Tibial artery (tissue), 4 donors: ENCODE results near the gene TNS1.

Experiments
- DNase-seq, 2 donors: peaks; one replicate each; pipeline ENCODE4 v3.0.0-alpha.2; 2019
- H3K27ac ChIP-seq, 2 donors: fragments of 200-600 bp; sonication (generic) in 1 of 2; 1 replicate in 1 of 2; 2 replicates in 1 of 2; pipeline ENCODE4 v1.5.1; 2018 to 2019; ENCODE audit warnings: mild to moderate bottlenecking in 1 of 2
- H3K27me3 ChIP-seq, 2 donors: fragments of 200-600 bp; sonication (generic) in 1 of 2; one replicate each; pipeline versions ENCODE4 v1.5.1 to v1.6.0; 2016 to 2019
- H3K36me3 ChIP-seq, 3 donors: fragments of 200-600 bp; sonication (generic) in 2 of 3; one replicate each; pipeline ENCODE4 v1.5.1; 2016 to 2019; ENCODE audit warnings: mild to moderate bottlenecking in 2 of 3
- H3K4me1 ChIP-seq, 4 donors: fragments of 200-600 bp; sonication (generic) in 2 of 4; 1 replicate in 3 of 4; 2 replicates in 1 of 4; pipeline ENCODE4 v1.5.1; 2016 to 2019
- H3K4me3 ChIP-seq, 2 donors: fragments of 200-600 bp; sonication (generic) in 1 of 2; 1 replicate in 1 of 2; 2 replicates in 1 of 2; pipeline ENCODE4 v1.5.1; 2018 to 2019; ENCODE audit warnings: mild to moderate bottlenecking in 2 of 2
- H3K9me3 ChIP-seq, 3 donors: fragments of 200-600 bp; sonication (generic) in 1 of 3; one replicate each; pipeline ENCODE4 v1.5.1; 2016 to 2019
- intact Hi-C: fragments of 100-400 bp; cut with DNase I; formaldehyde crosslinking; loops from one replicate; pipeline ENCODE4 v1.15.0; 2023; ENCODE audit warnings: low total_unique reads
- TF ChIP-seq, protein P1 (sequence below), 2 experiments: fragments of 200-600 bp in 1 of 2; fragments of 450-650 bp in 1 of 2; IDR thresholded peaks; one replicate each; pipeline ENCODE4 v1.5.1; 2017 to 2019; ENCODE audit warnings: antibody characterized with exemption in 2 of 2, mild to moderate bottlenecking in 1 of 2, moderate library complexity in 1 of 2

The TNS1 gene

DNA sequence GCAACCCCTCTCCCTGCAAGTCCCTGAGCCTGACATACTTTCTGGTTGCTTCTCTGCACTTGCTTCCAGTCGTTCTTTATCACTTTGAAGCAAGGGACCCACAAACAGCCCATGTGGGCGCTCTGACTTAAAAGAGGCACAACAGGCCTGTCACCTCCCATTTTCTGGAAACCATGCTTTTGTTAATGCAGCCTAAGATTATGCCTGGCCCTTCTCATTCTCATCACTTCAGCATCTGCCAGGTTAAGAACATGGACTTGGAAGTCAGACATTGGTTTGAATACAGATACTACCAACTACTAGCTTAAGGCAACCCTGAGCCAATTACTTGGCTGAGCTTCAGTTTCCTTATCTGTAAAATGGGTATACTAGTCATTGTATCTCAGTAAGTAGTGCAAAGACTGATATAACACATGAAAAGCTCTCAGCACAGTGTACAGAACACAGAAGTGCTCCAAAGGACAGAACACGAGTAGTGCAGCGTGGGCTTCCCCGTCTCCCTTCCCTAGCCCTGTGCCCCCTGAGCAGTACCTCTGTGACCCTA is 141.4 kb downstream of the TNS1 start:
- TF ChIP-seq, protein P1, sequence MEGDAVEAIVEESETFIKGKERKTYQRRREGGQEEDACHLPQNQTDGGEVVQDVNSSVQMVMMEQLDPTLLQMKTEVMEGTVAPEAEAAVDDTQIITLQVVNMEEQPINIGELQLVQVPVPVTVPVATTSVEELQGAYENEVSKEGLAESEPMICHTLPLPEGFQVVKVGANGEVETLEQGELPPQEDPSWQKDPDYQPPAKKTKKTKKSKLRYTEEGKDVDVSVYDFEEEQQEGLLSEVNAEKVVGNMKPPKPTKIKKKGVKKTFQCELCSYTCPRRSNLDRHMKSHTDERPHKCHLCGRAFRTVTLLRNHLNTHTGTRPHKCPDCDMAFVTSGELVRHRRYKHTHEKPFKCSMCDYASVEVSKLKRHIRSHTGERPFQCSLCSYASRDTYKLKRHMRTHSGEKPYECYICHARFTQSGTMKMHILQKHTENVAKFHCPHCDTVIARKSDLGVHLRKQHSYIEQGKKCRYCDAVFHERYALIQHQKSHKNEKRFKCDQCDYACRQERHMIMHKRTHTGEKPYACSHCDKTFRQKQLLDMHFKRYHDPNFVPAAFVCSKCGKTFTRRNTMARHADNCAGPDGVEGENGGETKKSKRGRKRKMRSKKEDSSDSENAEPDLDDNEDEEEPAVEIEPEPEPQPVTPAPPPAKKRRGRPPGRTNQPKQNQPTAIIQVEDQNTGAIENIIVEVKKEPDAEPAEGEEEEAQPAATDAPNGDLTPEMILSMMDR (IDR thresholded peaks at IDR 0.05), result no peak
- intact Hi-C loops, result no loop called here
- peaks cover 85 to 95% (median 87%) of the 10 kb centered on the region in 3 donors for H3K36me3 ChIP-seq
- peak overlapping the region; percentile 38 to 78 for H3K27ac ChIP-seq
- no peaks in the 10 kb centered on the region for H3K9me3 ChIP-seq
- peaks cover 11 to 100% (median 82%) of the 10 kb centered on the region in 4 donors for H3K4me1 ChIP-seq
- H3K27me3 ChIP-seq, result no peaks in the 10 kb centered on the region
- no peak for DNase-seq
- no peak overlapping the region for H3K4me3 ChIP-seq

DNA sequence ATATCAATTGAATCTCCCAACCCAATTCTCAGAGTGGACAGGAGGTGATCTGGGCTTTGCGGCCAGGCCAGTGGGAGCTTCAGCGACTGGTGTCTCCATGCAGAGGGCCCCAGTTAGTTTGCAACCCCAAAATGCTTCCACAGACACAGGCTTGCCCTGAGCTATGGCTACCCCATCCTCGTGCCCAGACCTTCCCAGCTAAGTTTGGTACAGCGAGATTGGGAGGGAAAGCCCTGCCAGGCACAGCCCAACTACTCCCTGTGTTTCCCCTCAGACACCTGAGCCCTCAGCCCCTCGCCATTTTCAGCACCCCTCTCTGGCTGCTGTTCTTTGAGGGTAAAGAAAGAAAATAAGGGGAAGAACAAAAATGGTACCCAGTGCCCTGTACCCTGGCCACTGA is 142.9 kb downstream of the TNS1 start:
- intact Hi-C loops, result no loop called here
- Histone ChIP-seq H3K27me3 (no peaks in the 10 kb centered on the region), H3K9me3 (no peaks in the 10 kb centered on the region), H3K4me3 (no peak overlapping the region), H3K36me3 (peaks cover 85 to 95% (median 87%) of the 10 kb centered on the region in 3 donors), H3K27ac (peak overlapping the region; percentile 59 to 78), H3K4me1 (peaks cover 11 to 100% (median 87%) of the 10 kb centered on the region in 4 donors)
- TF ChIP-seq, protein P1 (IDR thresholded peaks at IDR 0.05), result no peak
- no peak for DNase-seq

DNA sequence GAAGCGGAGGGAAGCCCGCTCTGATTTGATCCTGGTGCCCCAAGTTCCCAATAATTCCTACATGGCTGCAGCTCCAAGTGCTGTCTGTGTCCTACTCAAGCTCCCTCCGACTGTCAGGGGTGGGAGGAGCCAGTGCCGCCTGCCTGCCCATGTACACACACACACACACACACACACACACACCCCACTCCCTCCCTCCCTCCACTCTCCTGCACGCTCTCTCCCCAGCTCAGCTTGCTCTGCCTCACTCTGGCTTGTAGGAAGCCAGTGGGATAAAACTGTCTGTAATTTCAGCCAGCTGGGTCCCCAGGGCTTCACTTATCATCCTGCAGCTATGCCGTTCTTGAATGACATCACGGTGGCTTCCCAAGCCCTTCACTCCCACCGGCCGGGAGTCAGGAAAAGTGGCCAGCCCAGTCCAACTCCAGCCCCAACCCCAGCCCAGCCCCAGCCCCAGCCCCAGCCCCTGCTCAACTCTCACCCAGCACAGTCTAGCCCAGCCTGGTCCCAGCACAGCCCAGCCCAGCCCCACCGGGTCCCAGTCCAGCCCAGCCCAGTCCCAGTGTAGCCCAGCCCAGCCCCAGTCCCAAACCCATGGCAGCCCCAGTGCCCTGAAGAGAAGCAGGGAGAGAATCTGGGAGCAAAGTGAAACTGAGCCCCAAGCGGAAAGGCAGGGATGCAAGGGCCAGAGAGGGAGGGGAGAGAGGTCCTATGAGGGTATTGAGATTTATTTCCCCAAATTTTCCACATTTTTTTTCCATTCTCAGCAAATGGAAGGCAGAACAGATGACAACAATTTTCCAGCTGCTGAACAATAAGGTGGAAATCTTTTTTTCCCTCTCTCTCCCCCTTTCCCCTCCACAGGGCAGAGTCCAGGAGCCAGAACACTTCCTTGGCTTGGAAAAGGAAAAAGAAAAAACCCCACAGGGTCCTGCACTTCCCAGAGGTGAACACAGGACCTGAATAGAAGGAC is 144.0 kb downstream of the TNS1 start:
- intact Hi-C loops, result no loop called here
- no peaks in the 10 kb centered on the region for H3K9me3 ChIP-seq
- no peaks in the 10 kb centered on the region for H3K27me3 ChIP-seq
- TF ChIP-seq, protein P1 (IDR thresholded peaks at IDR 0.05), result no peak
- H3K27ac ChIP-seq, result peak overlapping the region; percentile 59 to 78
- H3K36me3 ChIP-seq, result peaks cover 85 to 95% (median 87%) of the 10 kb centered on the region in 3 donors
- peaks cover 16 to 100% (median 90%) of the 10 kb centered on the region in 4 donors for H3K4me1 ChIP-seq
- peak overlapping the region; percentile 19 to 30 for H3K4me3 ChIP-seq
- DNase-seq, result peak; percentile 90 to 96

DNA sequence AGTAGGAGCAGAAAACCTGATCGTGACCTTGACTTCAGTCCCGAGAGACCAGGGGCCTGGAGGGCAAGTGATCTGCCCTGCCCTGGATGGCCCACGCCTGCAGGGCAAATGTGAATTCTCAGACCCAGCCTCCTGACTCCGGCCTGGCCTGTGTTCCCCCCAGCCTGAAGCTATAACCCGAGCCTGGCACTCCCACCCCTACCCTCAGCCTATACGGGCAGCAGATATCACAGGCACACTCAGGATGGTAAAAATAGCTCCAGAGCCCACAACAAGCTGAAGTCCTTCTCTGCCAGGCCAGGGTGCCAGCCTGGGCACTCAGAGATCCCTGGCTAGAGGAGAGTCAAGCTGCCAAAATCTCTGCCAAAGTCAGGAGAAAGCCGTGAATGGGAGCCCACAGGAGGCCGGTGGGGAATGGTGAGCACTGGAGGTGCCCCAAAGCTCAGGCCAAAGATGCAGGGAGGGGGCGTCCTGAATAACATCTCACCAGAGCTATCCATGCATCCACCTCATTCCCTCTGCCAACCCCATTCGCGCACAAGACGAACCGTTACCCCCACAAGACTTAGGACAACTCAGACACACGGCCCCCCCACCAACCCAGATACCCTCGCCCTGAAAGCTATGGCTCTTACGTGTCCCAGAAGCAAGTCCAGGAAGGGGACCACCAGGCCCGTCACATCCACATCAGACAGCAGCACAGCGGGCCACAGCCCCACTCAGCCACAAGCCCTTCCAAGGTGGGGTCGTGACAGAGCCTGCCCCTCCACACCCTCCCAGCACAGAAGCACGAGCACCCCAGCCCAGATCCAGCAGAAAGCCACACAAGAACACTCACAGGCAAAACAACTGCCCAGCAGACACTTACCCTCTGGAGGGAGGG is 144.9 kb downstream of the TNS1 start:
- H3K27ac ChIP-seq, result peak overlapping the region; percentile 59 to 78
- H3K36me3 ChIP-seq, result peaks cover 85 to 95% (median 87%) of the 10 kb centered on the region in 3 donors
- TF ChIP-seq, protein P1 (IDR thresholded peaks at IDR 0.05), result no peak
- peak overlapping the region; percentile 19 to 30 for H3K4me3 ChIP-seq
- no peaks in the 10 kb centered on the region for H3K9me3 ChIP-seq
- H3K27me3 ChIP-seq, result no peaks in the 10 kb centered on the region
- peak; percentile 65 to 89 for DNase-seq
- intact Hi-C loops, result no loop called here
- peaks cover 16 to 100% (median 95%) of the 10 kb centered on the region in 4 donors for H3K4me1 ChIP-seq

DNA sequence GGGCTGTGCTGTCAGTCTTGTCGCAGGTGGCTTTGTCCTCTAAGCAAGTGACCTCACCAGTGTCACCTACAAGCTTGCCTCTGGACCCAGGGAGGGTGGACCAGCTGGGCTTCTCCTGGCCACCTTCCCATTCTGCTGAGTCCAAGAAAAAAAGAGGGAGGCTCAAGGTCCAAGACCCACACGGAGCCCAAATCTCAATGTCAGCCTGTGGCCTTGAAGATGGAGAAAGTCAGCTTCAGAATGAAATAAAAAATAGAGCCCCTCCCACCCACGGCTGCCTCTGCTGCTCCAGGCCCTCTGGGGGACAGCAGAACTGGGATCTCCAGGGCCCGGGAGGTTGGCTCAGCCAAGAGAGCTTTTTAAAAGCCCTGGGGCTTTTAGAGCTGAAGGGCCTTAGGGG is 145.9 kb downstream of the TNS1 start:
- Histone ChIP-seq H3K36me3 (peaks cover 84 to 94% (median 87%) of the 10 kb centered on the region in 3 donors), H3K4me3 (no peak overlapping the region), H3K27ac (peak overlapping the region; percentile 59 to 78), H3K9me3 (no peaks in the 10 kb centered on the region), H3K27me3 (no peaks in the 10 kb centered on the region), H3K4me1 (peaks cover 16 to 100% (median 97%) of the 10 kb centered on the region in 4 donors)
- DNase-seq, result no peak
- intact Hi-C loops, result no loop called here
- TF ChIP-seq, protein P1 (IDR thresholded peaks at IDR 0.05), result no peak
